ENCODE measurements around the gene KAT6B. TPM values are rescaled to one million over a fixed set of nuclear protein-coding genes. Genes with fewer than 3 reads are reported as not detected.

Gene KAT6B
- polyA plus RNA-seq, 2 donors: 4.7 to 6.7 TPM

GRCh38 chr10:74947781-74948401, 121.5 kb downstream of the KAT6B start:
- 56 to 63% methylated on average over 1 of the region's 1 CpG for WGBS, 2 donors
- Histone ChIP-seq H3K4me1 (ENCODE audit: control insufficient read depth in 2 of 2, insufficient read depth in 2 of 2, low read length in 1 of 2) (peaks cover 0 to 2% of the 10 kb centered on the region in 2 donors), H3K9me3 (ENCODE audit: control insufficient read depth in 2 of 2, insufficient read depth in 1 of 2, low read depth in 1 of 2, low read length in 1 of 2) (no peaks in the 10 kb centered on the region), H3K36me3 (ENCODE audit: control insufficient read depth in 2 of 2, insufficient read depth in 2 of 2, low read length in 1 of 2) (no peaks in the 10 kb centered on the region), H3K4me3 (ENCODE audit: low read depth in 1 of 2, low read length in 2 of 2) (no peak overlapping the region), H3K27ac (ENCODE audit: low read depth in 2 of 2, low read length in 1 of 2) (no peak overlapping the region), H3K27me3 (ENCODE audit: control insufficient read depth in 1 of 2, insufficient read depth in 2 of 2, low read length in 2 of 2) (no peaks in the 10 kb centered on the region)

- Histone ChIP-seq H3K9me3 (ENCODE audit: control insufficient read depth in 2 of 2, insufficient read depth in 1 of 2, low read depth in 1 of 2, low read length in 1 of 2) (no peaks in the 10 kb centered on the region), H3K4me1 (ENCODE audit: control insufficient read depth in 2 of 2, insufficient read depth in 2 of 2, low read length in 1 of 2) (peaks cover 0 to 2% of the 10 kb centered on the region in 2 donors), H3K27me3 (ENCODE audit: control insufficient read depth in 1 of 2, insufficient read depth in 2 of 2, low read length in 2 of 2) (no peaks in the 10 kb centered on the region), H3K27ac (ENCODE audit: low read depth in 2 of 2, low read length in 1 of 2) (no peak overlapping the region), H3K4me3 (ENCODE audit: low read depth in 1 of 2, low read length in 2 of 2) (no peak overlapping the region), H3K36me3 (ENCODE audit: control insufficient read depth in 2 of 2, insufficient read depth in 2 of 2, low read length in 1 of 2) (no peaks in the 10 kb centered on the region)
- 52 to 63% methylated on average over 5 of the region's 5 CpGs for WGBS, 2 donors
Measured at GRCh38 chr10:74949034-74949832, 122.8 kb downstream of the KAT6B start.

GRCh38 chr10:74949843-74950765, 123.7 kb downstream of the KAT6B start:
- H3K9me3 ChIP-seq (ENCODE audit: control insufficient read depth in 2 of 2, insufficient read depth in 1 of 2, low read depth in 1 of 2, low read length in 1 of 2): no peaks in the 10 kb centered on the region
- no peaks in the 10 kb centered on the region for H3K36me3 ChIP-seq (ENCODE audit: control insufficient read depth in 2 of 2, insufficient read depth in 2 of 2, low read length in 1 of 2)
- H3K27me3 ChIP-seq (ENCODE audit: control insufficient read depth in 1 of 2, insufficient read depth in 2 of 2, low read length in 2 of 2): no peaks in the 10 kb centered on the region
- no peak overlapping the region for H3K4me3 ChIP-seq (ENCODE audit: low read depth in 1 of 2, low read length in 2 of 2)
- peaks cover 0 to 2% of the 10 kb centered on the region in 2 donors for H3K4me1 ChIP-seq (ENCODE audit: control insufficient read depth in 2 of 2, insufficient read depth in 2 of 2, low read length in 1 of 2)
- 80 to 87% methylated on average over 8 of the region's 8 CpGs for WGBS, 2 donors
- H3K27ac ChIP-seq (ENCODE audit: low read depth in 2 of 2, low read length in 1 of 2): no peak overlapping the region

GRCh38 chr10:74953214-74953613, 126.8 kb downstream of the KAT6B start:
- H3K4me3 ChIP-seq (ENCODE audit: low read depth in 1 of 2, low read length in 2 of 2): no peak overlapping the region
- no peaks in the 10 kb centered on the region for H3K36me3 ChIP-seq (ENCODE audit: control insufficient read depth in 2 of 2, insufficient read depth in 2 of 2, low read length in 1 of 2)
- no peak overlapping the region for H3K27ac ChIP-seq (ENCODE audit: low read depth in 2 of 2, low read length in 1 of 2)
- no peaks in the 10 kb centered on the region for H3K4me1 ChIP-seq (ENCODE audit: control insufficient read depth in 2 of 2, insufficient read depth in 2 of 2, low read length in 1 of 2)
- WGBS, 2 donors: 70 to 79% methylated on average over 2 of the region's 2 CpGs
- H3K27me3 ChIP-seq (ENCODE audit: control insufficient read depth in 1 of 2, insufficient read depth in 2 of 2, low read length in 2 of 2): no peaks in the 10 kb centered on the region
- H3K9me3 ChIP-seq (ENCODE audit: control insufficient read depth in 2 of 2, insufficient read depth in 1 of 2, low read depth in 1 of 2, low read length in 1 of 2): no peaks in the 10 kb centered on the region

GRCh38 chr10:74955796-74956195, 129.4 kb downstream of the KAT6B start:
- H3K4me3 ChIP-seq (ENCODE audit: low read depth in 1 of 2, low read length in 2 of 2): no peak overlapping the region
- no peaks in the 10 kb centered on the region for H3K27me3 ChIP-seq (ENCODE audit: control insufficient read depth in 1 of 2, insufficient read depth in 2 of 2, low read length in 2 of 2)
- 93 to 95% methylated on average over 5 of the region's 5 CpGs for WGBS, 2 donors
- no peaks in the 10 kb centered on the region for H3K36me3 ChIP-seq (ENCODE audit: control insufficient read depth in 2 of 2, insufficient read depth in 2 of 2, low read length in 1 of 2)
- H3K9me3 ChIP-seq (ENCODE audit: control insufficient read depth in 2 of 2, insufficient read depth in 1 of 2, low read depth in 1 of 2, low read length in 1 of 2): no peaks in the 10 kb centered on the region
- no peaks in the 10 kb centered on the region for H3K4me1 ChIP-seq (ENCODE audit: control insufficient read depth in 2 of 2, insufficient read depth in 2 of 2, low read length in 1 of 2)
- no peak overlapping the region for H3K27ac ChIP-seq (ENCODE audit: low read depth in 2 of 2, low read length in 1 of 2)

GRCh38 chr10:74956555-74957111, 130.2 kb downstream of the KAT6B start:
- H3K27me3 ChIP-seq (ENCODE audit: control insufficient read depth in 1 of 2, insufficient read depth in 2 of 2, low read length in 2 of 2): no peaks in the 10 kb centered on the region
- WGBS, 2 donors: 92 to 94% methylated on average over 1 of the region's 1 CpG
- no peaks in the 10 kb centered on the region for H3K4me1 ChIP-seq (ENCODE audit: control insufficient read depth in 2 of 2, insufficient read depth in 2 of 2, low read length in 1 of 2)
- no peaks in the 10 kb centered on the region for H3K36me3 ChIP-seq (ENCODE audit: control insufficient read depth in 2 of 2, insufficient read depth in 2 of 2, low read length in 1 of 2)
- H3K27ac ChIP-seq (ENCODE audit: low read depth in 2 of 2, low read length in 1 of 2): no peak overlapping the region
- no peak overlapping the region for H3K4me3 ChIP-seq (ENCODE audit: low read depth in 1 of 2, low read length in 2 of 2)
- H3K9me3 ChIP-seq (ENCODE audit: control insufficient read depth in 2 of 2, insufficient read depth in 1 of 2, low read depth in 1 of 2, low read length in 1 of 2): no peaks in the 10 kb centered on the region

GRCh38 chr10:74957285-74957961, 131.0 kb downstream of the KAT6B start:
- H3K4me3 ChIP-seq (ENCODE audit: low read depth in 1 of 2, low read length in 2 of 2): no peak overlapping the region
- H3K9me3 ChIP-seq (ENCODE audit: control insufficient read depth in 2 of 2, insufficient read depth in 1 of 2, low read depth in 1 of 2, low read length in 1 of 2): no peaks in the 10 kb centered on the region
- H3K4me1 ChIP-seq (ENCODE audit: control insufficient read depth in 2 of 2, insufficient read depth in 2 of 2, low read length in 1 of 2): no peaks in the 10 kb centered on the region
- H3K27ac ChIP-seq (ENCODE audit: low read depth in 2 of 2, low read length in 1 of 2): no peak overlapping the region
- 51 to 56% methylated on average over 9 of the region's 9 CpGs for WGBS, 2 donors
- no peaks in the 10 kb centered on the region for H3K36me3 ChIP-seq (ENCODE audit: control insufficient read depth in 2 of 2, insufficient read depth in 2 of 2, low read length in 1 of 2)
- no peaks in the 10 kb centered on the region for H3K27me3 ChIP-seq (ENCODE audit: control insufficient read depth in 1 of 2, insufficient read depth in 2 of 2, low read length in 2 of 2)

GRCh38 chr10:74958316-74958715, 131.9 kb downstream of the KAT6B start:
- no peaks in the 10 kb centered on the region for H3K9me3 ChIP-seq (ENCODE audit: control insufficient read depth in 2 of 2, insufficient read depth in 1 of 2, low read depth in 1 of 2, low read length in 1 of 2)
- H3K4me3 ChIP-seq (ENCODE audit: low read depth in 1 of 2, low read length in 2 of 2): no peak overlapping the region
- H3K27ac ChIP-seq (ENCODE audit: low read depth in 2 of 2, low read length in 1 of 2): no peak overlapping the region
- 94 to 97% methylated on average over 3 of the region's 3 CpGs for whole genome bisulfite sequencing, 2 donors
- no peaks in the 10 kb centered on the region for H3K4me1 ChIP-seq (ENCODE audit: control insufficient read depth in 2 of 2, insufficient read depth in 2 of 2, low read length in 1 of 2)
- no peaks in the 10 kb centered on the region for H3K27me3 ChIP-seq (ENCODE audit: control insufficient read depth in 1 of 2, insufficient read depth in 2 of 2, low read length in 2 of 2)
- H3K36me3 ChIP-seq (ENCODE audit: control insufficient read depth in 2 of 2, insufficient read depth in 2 of 2, low read length in 1 of 2): no peaks in the 10 kb centered on the region

GRCh38 chr10:74960670-74961069, 134.3 kb downstream of the KAT6B start:
- H3K9me3 ChIP-seq (ENCODE audit: control insufficient read depth in 2 of 2, insufficient read depth in 1 of 2, low read depth in 1 of 2, low read length in 1 of 2): no peaks in the 10 kb centered on the region
- 86 to 92% methylated on average over 2 of the region's 2 CpGs for WGBS, 2 donors
- no peak overlapping the region for H3K4me3 ChIP-seq (ENCODE audit: low read depth in 1 of 2, low read length in 2 of 2)
- no peaks in the 10 kb centered on the region for H3K27me3 ChIP-seq (ENCODE audit: control insufficient read depth in 1 of 2, insufficient read depth in 2 of 2, low read length in 2 of 2)
- H3K36me3 ChIP-seq (ENCODE audit: control insufficient read depth in 2 of 2, insufficient read depth in 2 of 2, low read length in 1 of 2): no peaks in the 10 kb centered on the region
- H3K4me1 ChIP-seq (ENCODE audit: control insufficient read depth in 2 of 2, insufficient read depth in 2 of 2, low read length in 1 of 2): no peaks in the 10 kb centered on the region
- no peak overlapping the region for H3K27ac ChIP-seq (ENCODE audit: low read depth in 2 of 2, low read length in 1 of 2)
